HuH-7 (cell line): ENCODE data around the gene GDF9.

Experiments used
- DNase-seq: peaks from one replicate; pipeline ENCODE4 v3.0.0; 2011; ENCODE audit warnings: low spot score

The GDF9 gene

GRCh38 chr5:132816554-132816953 lies 49.7 kb downstream of the GDF9 start:
- DNase-seq = no peak

GRCh38 chr5:132816083-132816482 lies 50.2 kb downstream of the GDF9 start:
- no peak for DNase-seq

- no peak for DNase-seq
Observed at GRCh38 chr5:132815454-132815853, 50.8 kb downstream of the GDF9 start.

GRCh38 chr5:132814503-132815294 lies 51.6 kb downstream of the GDF9 start:
- no peak for DNase-seq

GRCh38 chr5:132813599-132814502 lies 52.4 kb downstream of the GDF9 start:
- peak; percentile 59 for DNase-seq

GRCh38 chr5:132812781-132813598 lies 53.3 kb downstream of the GDF9 start, which contains the start of gene SOWAHA:
TSS of gene SOWAHA (plus strand) at chr5:132813302. CDS start at chr5:132813622, 320 bp downstream.
- DNase-seq = peak; percentile 76

- DNase-seq = no peak
Observed at GRCh38 chr5:132812123-132812765, 54.0 kb downstream of the GDF9 start.
